ENCODE measurements around the gene SLC25A33. TPM values are rescaled to one million over a fixed set of nuclear protein-coding genes. Genes with fewer than 3 reads are reported as not detected.

Gene SLC25A33
- total and polyA plus RNA-seq, 2 of the 8 experiments (the other 6 are each of a cell fraction or from before 2014, with no cell fraction given), result 7.8 to 12.8 TPM

- Histone ChIP-seq H2BK20ac (ENCODE audit: low read length) (no peak overlapping the region), H3K79me2 (ENCODE audit: control insufficient read depth in 1 of 2, insufficient read depth in 2 of 2, low read length in 2 of 2) (no peaks in the 10 kb centered on the region), H3K56ac (replicated peaks; ENCODE audit: insufficient read length, low read depth, low read length) (no peak overlapping the region), H4K5ac (ENCODE audit: insufficient read length, low read depth, low read length) (no peak overlapping the region), H2BK15ac (ENCODE audit: low read length) (no peak overlapping the region), H4K20me1 (replicated peaks in 1 of 2; ENCODE audit: control insufficient read depth in 1 of 2, insufficient read depth in 2 of 2, low read length in 2 of 2) (peaks cover 2 to 7% of the 10 kb centered on the region in 2 experiments), H3K79me1 (ENCODE audit: low read depth, low read length) (peaks cover 3% of the 10 kb centered on the region; the same call in 1 of the 2 replicates), H3K14ac (ENCODE audit: insufficient read length) (no peak overlapping the region), H2BK5ac (ENCODE audit: low read depth, low read length) (no peak overlapping the region), H3K9ac (replicated peaks in 1 of 4; ENCODE audit: extremely low read depth in 1 of 4, low read depth in 3 of 4, low read length in 3 of 4) (no peak overlapping the region), H3K4me1 (replicated peaks in 1 of 4; ENCODE audit: control insufficient read depth in 3 of 4, insufficient read depth in 4 of 4, low read length in 3 of 4) (no peaks in the 10 kb centered on the region), H3K4me2 (ENCODE audit: insufficient read depth in 1 of 2, low read depth in 2 of 2, low read length in 2 of 2) (no peak overlapping the region), H3K18ac (ENCODE audit: extremely low read depth, low read length) (no peak overlapping the region), H4K91ac (replicated peaks; ENCODE audit: insufficient read length, low read length) (no peak overlapping the region), H4K8ac (ENCODE audit: extremely low read depth, insufficient read depth, low read length) (no peak overlapping the region), H3K27me3 (replicated peaks in 1 of 4; ENCODE audit: control insufficient read depth in 3 of 4, extremely low read depth in 1 of 4, insufficient read depth in 3 of 4, low read length in 3 of 4) (no peaks in the 10 kb centered on the region), H3K23ac (ENCODE audit: insufficient read length) (no peak overlapping the region), H3K36me3 (ENCODE audit: control insufficient read depth in 2 of 4, insufficient read depth in 4 of 4, low read length in 3 of 4) (peaks cover 0 to 40% (median 21%) of the 10 kb centered on the region in 4 experiments; a peak in 7 of 8 replicates), H2BK12ac (ENCODE audit: low read depth, low read length) (no peak overlapping the region), H3K9me3 (ENCODE audit: insufficient read depth in 2 of 2, low read depth in 1 of 2, low read length in 1 of 2) (no peaks in the 10 kb centered on the region), H3K23me2 (ENCODE audit: low read depth, low read length) (no peaks in the 10 kb centered on the region), H3K27ac (ENCODE audit: low read depth, low read length) (no peak overlapping the region), H3K4ac (replicated peaks; ENCODE audit: insufficient read length, low read depth, low read length) (no peak overlapping the region), H2AFZ (ENCODE audit: low read length) (no peak overlapping the region), H3K4me3 (ENCODE audit: extremely low read depth in 1 of 4, insufficient read depth in 2 of 4, low read depth in 3 of 4, low read length in 4 of 4) (no peak overlapping the region), H2AK5ac (ENCODE audit: low read depth, low read length) (no peak overlapping the region), H2BK120ac (replicated peaks; ENCODE audit: low read depth, low read length) (no peak overlapping the region)
- ChIA-PET CTCF (ENCODE audit: partially characterized antibody) (interaction anchor here (0.7 to 1.2 kb wide), 2 partner anchors 9 to 142 kb away, joined by 3 read pairs; no protein-coding TSS in a partner anchor), POLR2A (ENCODE audit: partially characterized antibody) (interaction anchor here (1.0 to 1.3 kb wide), 2 partner anchors 12 to 42 kb away, joined by 3 read pairs; partner anchors contain the start of gene SLC25A33)
- no peak for FAIRE-seq
- no peak for TF ChIP-seq POLR2AphosphoS5 (IDR thresholded peaks at IDR 0.05; ENCODE audit: low read depth, low read length)
- TF ChIP-seq CEBPB (IDR thresholded peaks at IDR 0.05; ENCODE audit: low read depth, low read length), result no peak
- TF ChIP-seq CBX8 (IDR thresholded peaks at IDR 0.05; ENCODE audit: borderline replicate concordance, low read depth, low read length), result no peak
- TF ChIP-seq SP4 (IDR thresholded peaks at IDR 0.05; ENCODE audit: low read length), result no peak
- TF ChIP-seq, protein P1, sequence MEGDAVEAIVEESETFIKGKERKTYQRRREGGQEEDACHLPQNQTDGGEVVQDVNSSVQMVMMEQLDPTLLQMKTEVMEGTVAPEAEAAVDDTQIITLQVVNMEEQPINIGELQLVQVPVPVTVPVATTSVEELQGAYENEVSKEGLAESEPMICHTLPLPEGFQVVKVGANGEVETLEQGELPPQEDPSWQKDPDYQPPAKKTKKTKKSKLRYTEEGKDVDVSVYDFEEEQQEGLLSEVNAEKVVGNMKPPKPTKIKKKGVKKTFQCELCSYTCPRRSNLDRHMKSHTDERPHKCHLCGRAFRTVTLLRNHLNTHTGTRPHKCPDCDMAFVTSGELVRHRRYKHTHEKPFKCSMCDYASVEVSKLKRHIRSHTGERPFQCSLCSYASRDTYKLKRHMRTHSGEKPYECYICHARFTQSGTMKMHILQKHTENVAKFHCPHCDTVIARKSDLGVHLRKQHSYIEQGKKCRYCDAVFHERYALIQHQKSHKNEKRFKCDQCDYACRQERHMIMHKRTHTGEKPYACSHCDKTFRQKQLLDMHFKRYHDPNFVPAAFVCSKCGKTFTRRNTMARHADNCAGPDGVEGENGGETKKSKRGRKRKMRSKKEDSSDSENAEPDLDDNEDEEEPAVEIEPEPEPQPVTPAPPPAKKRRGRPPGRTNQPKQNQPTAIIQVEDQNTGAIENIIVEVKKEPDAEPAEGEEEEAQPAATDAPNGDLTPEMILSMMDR (IDR thresholded peaks at IDR 0.05; ENCODE audit: control extremely low read depth in 1 of 3, insufficient read depth in 1 of 3, low read depth in 1 of 3, low read length in 3 of 3), result no peak
- DNase-seq (ENCODE audit: low read depth in 1 of 2, low spot score in 2 of 2), result no peak
- 81% methylated on average over 2 of the region's 2 CpGs; no CpG with 5 or more reads in 1 of the 2 experiments for WGBS, 2 experiments (ENCODE audit: extremely low coverage in 1 of 2, insufficient coverage in 1 of 2, insufficient read length in 1 of 2, insufficient replicate concordance in 2 of 2, low coverage in 1 of 2, low lambda C conversion rate in 2 of 2, missing lambda C conversion rate in 1 of 2)
Measured at GRCh38 chr1:9580942-9581341, 41.7 kb downstream of the SLC25A33 start.

All from H1 (cell line).